OCI-LY3 (cell line): ENCODE data around the gene TBC1D21.

ENCODE experiments used
- CTCF ChIP-seq: fragments of 200-600, 300-600 bp; sonication (generic); IDR thresholded peaks from 2 replicates; pipeline ENCODE4 v1.5.1; 2014; ENCODE audit warnings: antibody characterized with exemption, low read length, low read depth
- EZH2phosphoT487 ChIP-seq: fragments of 200-600 bp; shearing (Covaris generic); IDR thresholded peaks from 2 replicates; pipeline ENCODE4 v1.6.1; 2018; ENCODE audit warnings: antibody characterized with exemption, mixed run types, low read depth

GRCh38 chr15:73873456-73873855, at the start of gene TBC1D21:
- TF ChIP-seq CTCF (no peak), EZH2phosphoT487 (no peak)
